GM19238 (cell line): ENCODE results near the gene MACROH2A1.

Source experiments
- DNase-seq: peaks from one replicate; pipeline ENCODE4 v3.0.0; 2011; ENCODE audit warnings: low spot score; ENCODE audit not compliant: insufficient read length

MACROH2A1 gene

DNA sequence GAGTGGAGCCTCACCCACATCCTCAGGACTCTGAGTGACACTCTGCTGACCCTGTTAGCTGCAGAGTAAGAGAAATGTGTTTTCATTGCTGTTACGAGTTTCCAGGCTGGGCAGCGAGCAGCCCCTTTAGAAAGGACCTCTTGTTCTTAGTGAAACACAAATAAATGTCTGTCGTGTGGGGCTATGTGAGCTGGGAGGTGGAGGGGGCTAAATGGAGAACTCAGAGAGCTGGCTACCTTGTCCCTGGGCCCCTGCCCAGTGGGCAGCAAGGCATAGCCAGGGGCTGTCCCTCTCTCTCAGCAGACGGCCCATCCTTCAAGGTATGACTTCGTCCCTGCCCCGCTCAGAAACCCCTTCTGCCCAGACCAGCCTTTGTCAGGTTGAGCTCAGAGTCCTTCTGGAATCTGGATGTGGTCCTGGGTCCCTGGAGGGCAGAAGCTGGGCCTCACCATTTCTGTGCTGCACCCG, 38.0 kb upstream of the MACROH2A1 start:
- DNase-seq: no peak

- no peak for DNase-seq
Observed at GRCh38 chr5:135435467-135436330, 36.7 kb upstream of the MACROH2A1 start.

DNA sequence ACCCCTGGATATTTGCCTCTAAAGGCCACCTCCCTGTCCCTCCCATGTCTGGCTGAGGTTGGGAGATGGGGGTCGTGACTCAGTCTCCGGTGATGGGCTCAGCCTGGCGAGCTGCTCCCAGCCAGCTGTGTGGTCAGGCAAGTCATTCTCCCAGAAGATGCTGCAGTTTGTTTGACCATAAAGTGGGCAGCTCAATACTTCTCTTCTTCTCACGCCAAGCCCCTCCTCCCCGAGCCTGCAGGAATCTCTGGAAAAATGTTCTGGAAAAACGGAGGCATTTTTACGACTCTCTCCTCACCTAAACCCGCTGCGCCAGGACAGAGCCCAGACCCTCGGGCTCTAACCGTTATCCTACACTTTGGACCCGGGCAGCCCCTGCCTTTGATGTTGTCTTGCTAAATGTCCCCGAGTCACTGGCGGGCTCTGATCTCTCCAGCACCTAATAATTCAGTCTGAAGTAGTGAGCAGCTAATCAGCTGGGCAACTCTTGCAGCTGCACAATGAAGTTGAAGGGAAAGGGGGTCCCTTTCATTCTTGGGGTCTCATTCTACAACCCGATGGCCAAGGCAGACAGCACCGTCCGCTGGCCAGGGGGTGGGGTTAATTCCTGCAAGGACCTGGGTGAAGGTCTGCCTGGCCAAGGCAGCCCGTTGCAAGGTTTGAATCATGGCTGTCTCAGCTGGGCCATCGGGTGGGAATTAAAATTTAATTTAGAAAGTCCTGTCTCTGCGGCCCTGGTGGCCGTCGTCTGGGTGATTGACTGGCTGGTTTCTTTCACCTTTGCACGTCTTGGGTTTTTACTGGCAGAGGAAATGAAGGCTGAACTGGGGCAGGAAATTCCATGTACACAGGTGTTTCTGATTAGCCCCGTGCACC, 35.8 kb upstream of the MACROH2A1 start:
- no peak for DNase-seq

GRCh38 chr5:135433681-135434426, 34.8 kb upstream of the MACROH2A1 start:
- DNase-seq: no peak

DNA sequence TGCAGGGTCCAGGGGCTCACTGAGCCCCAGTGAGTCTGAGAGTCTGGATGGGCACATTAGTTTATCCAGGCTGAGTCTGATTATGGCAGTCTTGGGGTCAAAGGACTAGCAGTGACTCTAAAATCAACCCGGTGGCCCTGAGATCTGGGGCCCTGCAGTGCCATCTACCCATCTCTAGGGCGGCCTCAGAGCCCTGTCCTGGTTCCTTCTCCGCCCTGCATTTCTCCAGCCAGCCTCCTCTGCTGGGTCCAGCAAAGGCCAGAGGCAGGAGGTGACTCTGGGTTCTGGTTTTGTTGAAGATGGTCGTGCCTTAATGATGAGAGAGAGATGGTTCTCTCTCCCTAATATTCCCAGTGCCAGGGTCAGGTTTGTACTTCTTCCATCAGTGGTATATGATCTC, 33.1 kb upstream of the MACROH2A1 start:
- no peak for DNase-seq

GRCh38 chr5:135430135-135430437, 31.1 kb upstream of the MACROH2A1 start:
- no peak for DNase-seq

DNA sequence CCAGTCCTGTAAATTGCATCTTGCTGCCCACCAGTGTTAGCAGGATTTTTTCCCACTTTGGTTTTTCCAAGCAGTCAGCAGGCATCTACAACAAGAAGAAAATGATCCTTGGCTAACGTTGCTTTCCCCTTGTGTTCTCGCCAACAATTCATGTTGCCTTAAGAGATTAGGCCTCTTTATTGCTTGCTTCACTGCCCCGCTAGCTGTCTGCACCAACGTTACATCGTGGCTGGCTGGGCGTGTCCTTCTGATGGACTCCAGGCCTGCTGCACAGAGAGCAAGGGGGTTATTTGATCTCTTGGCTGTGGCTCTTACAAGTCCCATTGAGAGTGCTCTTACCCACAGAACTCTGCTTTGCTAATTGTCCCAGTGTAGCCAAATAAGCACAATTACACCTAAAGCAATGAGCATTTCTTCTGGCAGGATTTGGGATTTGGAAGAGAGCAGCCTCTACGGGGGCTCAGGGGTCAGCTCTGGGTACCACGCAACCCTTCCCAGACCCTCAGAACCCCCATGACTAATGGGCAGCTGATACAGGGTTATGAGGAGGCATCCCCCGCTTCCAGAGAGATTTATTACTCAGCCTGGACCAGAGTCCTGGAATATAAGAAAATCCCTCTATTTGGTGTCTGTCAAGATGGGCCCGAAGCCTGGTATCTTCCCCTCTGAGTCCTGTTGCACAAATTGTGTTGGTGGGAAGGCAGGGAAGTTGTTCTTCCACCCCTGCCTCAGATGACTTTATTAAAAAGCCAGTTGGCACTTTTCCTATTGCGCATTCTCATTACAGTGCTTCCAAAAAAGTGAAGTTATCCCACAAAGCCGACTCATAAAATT, 30.5 kb upstream of the MACROH2A1 start:
- DNase-seq: no peak

GRCh38 chr5:135428586-135428985, 29.6 kb upstream of the MACROH2A1 start:
- DNase-seq: no peak

- peak; percentile 27 for DNase-seq
Observed at GRCh38 chr5:135426102-135427082, 27.4 kb upstream of the MACROH2A1 start.

DNA sequence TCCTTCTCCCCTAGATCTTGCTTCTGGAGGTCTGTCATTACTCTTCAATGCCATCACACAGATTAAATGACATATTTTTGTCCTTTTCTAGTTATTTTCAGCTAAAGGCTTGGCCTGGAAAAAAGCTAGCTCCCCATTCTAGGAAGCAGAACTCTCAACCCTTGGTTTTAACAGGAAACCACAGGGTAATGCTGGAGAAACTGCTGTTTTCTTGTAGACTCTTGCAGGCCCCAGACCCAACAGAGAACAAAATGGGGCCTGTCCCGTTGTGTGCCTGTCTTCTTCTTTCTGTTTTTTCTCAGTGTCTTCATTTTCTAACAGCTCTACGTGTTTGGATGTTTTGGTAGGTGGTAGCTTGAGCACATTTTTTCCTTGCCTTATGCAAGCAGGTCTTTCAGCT, 26.6 kb upstream of the MACROH2A1 start:
- no peak for DNase-seq

DNA sequence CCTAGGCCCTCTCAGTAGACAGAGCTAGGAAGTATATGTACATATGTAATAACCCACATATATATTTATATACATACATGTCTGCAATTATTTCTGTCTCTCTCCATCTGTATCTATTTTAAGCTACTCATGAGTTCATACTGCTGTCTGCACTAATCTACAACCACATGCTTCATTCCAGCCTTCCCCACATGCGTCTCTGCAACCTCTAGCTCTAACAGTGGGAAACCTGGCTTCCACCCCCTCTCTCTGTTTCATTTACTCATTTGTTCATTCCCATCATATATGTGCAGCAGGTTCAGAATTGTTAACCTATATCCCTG, 24.8 kb upstream of the MACROH2A1 start:
- DNase-seq: no peak

DNA sequence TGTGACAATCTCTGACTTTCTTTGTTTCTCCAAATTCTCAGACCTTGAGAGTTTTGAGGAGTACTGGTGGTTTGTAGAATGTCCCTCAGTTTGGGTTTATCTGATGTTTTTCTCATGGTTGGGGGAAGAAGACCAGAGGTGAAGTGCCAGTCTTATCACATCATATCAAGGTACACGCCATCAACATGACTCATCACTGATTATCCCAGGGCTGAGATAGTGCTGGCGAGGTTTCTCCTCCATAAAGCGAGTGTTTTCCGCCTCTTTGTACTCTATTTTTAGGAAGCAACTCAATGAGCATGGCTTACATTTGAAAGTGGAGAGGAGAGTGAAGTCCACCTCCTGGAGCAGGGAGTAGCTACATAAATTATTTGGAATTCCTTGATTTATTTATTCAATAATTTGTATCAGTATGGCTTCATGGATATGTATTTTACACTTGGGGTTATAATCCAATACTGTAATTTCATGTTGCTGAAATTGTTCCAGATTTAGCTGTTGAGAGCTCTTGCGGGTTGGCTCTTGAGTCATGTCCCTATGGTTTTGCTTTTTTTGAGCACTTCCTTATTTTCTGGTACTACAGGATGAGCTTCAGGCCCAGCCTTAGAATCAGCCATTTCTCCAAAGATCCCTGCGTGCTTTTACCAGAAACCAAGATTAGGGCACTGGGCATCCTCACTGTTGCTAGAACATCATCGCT, 24.3 kb upstream of the MACROH2A1 start:
- no peak for DNase-seq

DNA sequence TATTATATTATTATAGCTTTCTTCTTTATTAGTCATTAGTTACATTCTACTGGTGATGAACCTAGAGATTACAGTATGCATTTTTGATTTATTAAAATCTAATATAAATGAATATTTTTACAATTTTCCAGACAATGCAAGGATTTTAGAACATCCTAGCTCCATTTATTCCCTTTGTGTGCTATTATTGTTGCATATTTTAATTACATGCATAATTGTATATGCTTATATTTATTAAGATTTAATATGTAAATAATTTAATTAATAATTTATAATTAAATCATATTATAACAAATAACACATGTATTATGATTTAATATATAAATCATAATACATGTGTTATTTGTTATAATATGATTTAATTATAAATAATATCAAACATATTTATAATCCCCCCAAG, 23.4 kb upstream of the MACROH2A1 start:
- DNase-seq: no peak

DNA sequence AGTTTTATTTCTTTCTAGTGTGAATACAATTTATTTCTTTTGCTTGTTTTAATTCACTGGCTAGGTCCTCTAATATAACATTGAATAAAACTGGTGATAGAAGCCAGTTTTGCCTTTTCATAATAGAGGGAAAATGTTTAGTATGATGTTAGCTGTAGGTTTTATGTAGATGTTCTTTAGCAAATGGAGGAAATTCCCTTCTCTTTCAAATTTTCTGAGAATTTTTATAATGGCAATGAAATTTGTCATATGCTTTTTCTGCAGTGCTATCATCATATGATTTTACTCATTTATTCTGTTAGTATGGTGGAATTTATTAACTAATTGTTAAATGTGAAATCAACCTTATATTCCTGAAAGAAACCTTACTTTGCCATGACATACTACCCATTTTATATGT, 18.1 kb upstream of the MACROH2A1 start:
- no peak for DNase-seq

DNA sequence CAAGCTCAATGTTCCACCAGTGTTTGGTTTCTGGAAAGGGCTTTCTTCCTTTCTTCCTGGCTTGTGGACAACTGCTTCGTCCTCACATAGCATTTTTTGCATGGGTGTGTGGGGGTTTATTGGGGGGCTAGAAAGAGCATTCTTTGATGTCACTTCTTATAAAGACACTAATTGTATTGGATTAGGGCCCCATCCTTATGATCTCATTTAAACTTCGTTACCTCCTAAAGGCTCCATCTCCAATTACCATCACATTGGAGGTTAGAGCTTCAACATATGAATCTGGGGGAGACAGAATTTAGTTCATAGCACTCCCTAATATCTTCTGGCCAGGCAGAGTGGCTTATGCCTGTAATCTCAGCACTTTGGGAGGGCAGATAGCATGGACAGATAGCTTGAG, 6.1 kb upstream of the MACROH2A1 start:
- DNase-seq: no peak

GRCh38 chr5:135402031-135402430, 3.0 kb upstream of the MACROH2A1 start:
- no peak for DNase-seq

GRCh38 chr5:135400866-135401265, 1.8 kb upstream of the MACROH2A1 start:
- DNase-seq: no peak

DNA sequence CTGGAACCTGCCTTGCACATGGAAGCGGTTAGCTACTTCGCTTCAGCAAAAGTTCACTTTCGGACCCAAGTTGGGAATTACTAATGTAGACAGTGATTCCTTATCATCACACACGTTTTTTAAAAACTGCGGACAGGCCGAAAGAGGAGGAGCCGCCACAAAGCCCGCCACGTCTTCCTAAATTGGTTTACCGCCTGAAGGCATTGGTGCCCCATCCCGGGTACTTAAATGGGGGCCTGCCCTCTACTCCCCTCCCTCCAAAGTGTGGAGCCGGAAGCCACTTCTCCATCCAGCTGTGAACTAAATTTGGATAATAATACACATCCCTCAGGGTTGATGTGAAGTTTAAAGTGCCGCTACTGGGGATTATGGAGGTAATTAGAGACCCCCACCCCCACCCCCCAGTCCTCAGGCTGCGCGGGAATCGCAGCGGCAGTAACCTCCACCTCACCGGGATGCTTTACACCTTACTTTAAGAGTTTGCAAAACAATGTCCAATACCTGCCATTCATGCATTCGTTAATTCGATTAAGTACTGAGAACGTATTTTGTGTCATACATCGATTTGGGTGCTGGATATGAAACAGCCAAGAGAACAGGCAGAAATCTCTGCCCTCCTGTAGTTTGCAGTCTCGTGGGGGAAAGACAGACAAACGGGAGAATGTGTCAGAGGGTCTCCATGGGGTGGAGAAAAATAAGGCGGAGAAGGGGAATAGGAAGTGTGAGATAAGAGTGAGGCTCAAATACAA, 937 bp upstream of the MACROH2A1 start:
- no peak for DNase-seq
